IMR-90 (cell line): ENCODE data around the gene EXO1. TPM values are rescaled to one million over a fixed set of nuclear protein-coding genes. Genes with fewer than 3 reads are reported as not detected.

ENCODE experiments used
- ATAC-seq: fragments of 200-7000 bp; cut with Tn5 transposase; 2 replicates; pipeline ENCODE4 v1.9.1; 2020; ENCODE audit warnings: low read depth, mild to moderate bottlenecking, moderate library complexity
- BruUV-seq: library from RNA; stranded (reverse); fragments of 400-500 nt; replicated peaks from 2 replicates; lab custom pipeline; 2021; lab: Mats Ljungman, UMichigan
- CTCF ChIA-PET: fragments of 300-600 bp; formaldehyde crosslinking; extraction: SDS; loops from one replicate; lab custom pipeline; 2021; ENCODE audit warnings: antibody characterized with exemption; lab: Yijun Ruan, JAX
- POLR2A ChIA-PET: fragments of 300-600 bp; sonication (Branson Sonifier 250); formaldehyde crosslinking; loops from one replicate; lab custom pipeline; 2022; ENCODE audit warnings: antibody characterized with exemption; ENCODE audit not compliant: unreplicated experiment; lab: Charles Lee
- DNase-seq: peaks from one replicate; pipeline ENCODE4 v3.0.0; 2013
- H2AFZ ChIP-seq: replicated peaks from 2 replicates; pipeline ENCODE3; 2013; ENCODE audit warnings: low read length, mild to moderate bottlenecking; ENCODE audit not compliant: poor library complexity
- H2AK5ac ChIP-seq: 2 replicates; pipeline ENCODE4 v1.6.1; 2013; ENCODE audit warnings: low read depth, low read length, inconsistent platforms
- H2AK9ac ChIP-seq: replicated peaks from 2 replicates; pipeline ENCODE3; 2013; ENCODE audit warnings: mild to moderate bottlenecking, low read depth, low read length, moderate library complexity; ENCODE audit not compliant: poor library complexity
- H2BK120ac ChIP-seq: 2 replicates; pipeline ENCODE4 v1.6.1; 2013; ENCODE audit warnings: low read depth, low read length, inconsistent platforms
- H2BK15ac ChIP-seq: 3 replicates; pipeline ENCODE4 v1.6.1; 2013; ENCODE audit warnings: low read depth, low read length, inconsistent platforms
- H2BK20ac ChIP-seq: 2 replicates; pipeline ENCODE4 v1.6.1; 2013; ENCODE audit warnings: low read depth, mild to moderate bottlenecking, inconsistent platforms, low read length, moderate library complexity
- H2BK5ac ChIP-seq: 2 replicates; pipeline ENCODE4 v1.6.1; 2013; ENCODE audit warnings: mild to moderate bottlenecking, low read depth, low read length, inconsistent platforms; ENCODE audit not compliant: poor library complexity, severe bottlenecking
- H3K14ac ChIP-seq: replicated peaks from 2 replicates; pipeline ENCODE4 v1.6.1; 2013; ENCODE audit warnings: low read depth, low read length, inconsistent platforms
- H3K18ac ChIP-seq: 2 replicates; pipeline ENCODE4 v1.6.1; 2013; ENCODE audit warnings: low read depth, low read length, control low read depth
- H3K23ac ChIP-seq: 2 replicates; pipeline ENCODE4 v1.6.1; 2013; ENCODE audit warnings: low read depth, low read length, inconsistent platforms
- H3K27ac ChIP-seq: 2 replicates; pipeline ENCODE4 v1.5.1; 2013; ENCODE audit warnings: mild to moderate bottlenecking, control low read depth, low read length; ENCODE audit not compliant: insufficient read depth
- H3K27me3 ChIP-seq: 2 replicates; pipeline ENCODE4 v1.6.1; 2013; ENCODE audit warnings: low read length; ENCODE audit not compliant: control insufficient read depth, insufficient read depth
- H3K36me3 ChIP-seq: 2 replicates; pipeline ENCODE4 v1.6.1; 2013; ENCODE audit warnings: low read length, mixed read lengths; ENCODE audit not compliant: control insufficient read depth, insufficient read depth
- H3K4ac ChIP-seq: 2 replicates; pipeline ENCODE4 v1.6.1; 2013; ENCODE audit warnings: low read depth, low read length, inconsistent platforms
- H3K4me1 ChIP-seq: 2 replicates; pipeline ENCODE4 v1.6.1; 2013; ENCODE audit warnings: low read length, mixed read lengths; ENCODE audit not compliant: control insufficient read depth, insufficient read depth
- H3K4me2 ChIP-seq: 2 replicates; pipeline ENCODE4 v1.6.1; 2013; ENCODE audit warnings: low read depth, mild to moderate bottlenecking, control low read depth, low read length, moderate library complexity
- H3K4me3 ChIP-seq: 2 replicates; pipeline ENCODE4 v1.5.1; 2013; ENCODE audit warnings: low read depth, mild to moderate bottlenecking, control low read depth, low read length, moderate library complexity; ENCODE audit not compliant: insufficient read depth
- H3K56ac ChIP-seq: 2 replicates; pipeline ENCODE4 v1.6.1; 2013; ENCODE audit warnings: low read length, inconsistent platforms; ENCODE audit not compliant: insufficient read depth; ENCODE audit errors: extremely low read depth
- H3K79me1 ChIP-seq, 2 experiments: 2 replicates each; pipeline ENCODE4 v1.6.1; 2013; ENCODE audit warnings: low read length in 2 of 2, inconsistent platforms in 1 of 2, low read depth in 1 of 2
- H3K9ac ChIP-seq: 2 replicates; pipeline ENCODE4 v1.6.1; 2013; ENCODE audit warnings: low read depth, low read length, control low read depth
- H3K9me1 ChIP-seq: 2 replicates; pipeline ENCODE4 v1.6.1; 2013; ENCODE audit warnings: low read length, inconsistent platforms; ENCODE audit not compliant: insufficient read depth
- H3K9me3 ChIP-seq: 2 replicates; pipeline ENCODE4 v1.6.1; 2013; ENCODE audit warnings: low read length; ENCODE audit not compliant: control insufficient read depth, insufficient read depth
- H4K20me1 ChIP-seq: 2 replicates; pipeline ENCODE4 v1.6.1; 2013; ENCODE audit warnings: low read length, inconsistent platforms; ENCODE audit not compliant: insufficient read depth
- H4K5ac ChIP-seq: 2 replicates; pipeline ENCODE4 v1.6.1; 2013; ENCODE audit warnings: mild to moderate bottlenecking, low read depth, low read length, control low read depth
- H4K8ac ChIP-seq, 2 experiments: 2 replicates each; pipeline ENCODE4 v1.6.1; 2013; ENCODE audit warnings: low read depth in 2 of 2, low read length in 2 of 2, control low read depth in 1 of 2, inconsistent platforms in 1 of 2
- H4K91ac ChIP-seq: 2 replicates; pipeline ENCODE4 v1.6.1; 2013; ENCODE audit warnings: low read depth, low read length, inconsistent platforms; ENCODE audit not compliant: insufficient read depth
- BHLHE40 ChIP-seq: fragments of 150-350 bp; IDR thresholded peaks from 2 replicates; pipeline ENCODE4 v1.6.1; 2016; ENCODE audit warnings: mild to moderate bottlenecking, low read depth, low read length
- CEBPB ChIP-seq: IDR thresholded peaks from 2 replicates; pipeline ENCODE4 v1.6.1; 2012; ENCODE audit warnings: low read depth, low read length, improper control_type of control experiment
- CHD1 ChIP-seq: IDR thresholded peaks from 2 replicates; pipeline ENCODE4 v1.6.1; 2012; ENCODE audit warnings: low read depth, low read length, improper control_type of control experiment
- FOS ChIP-seq: fragments of 150-350 bp; IDR thresholded peaks from 2 replicates; pipeline ENCODE4 v1.6.1; 2016; ENCODE audit warnings: low read depth, low read length
- MAFK ChIP-seq: IDR thresholded peaks from 2 replicates; pipeline ENCODE4 v1.6.1; 2012; ENCODE audit warnings: low read depth, low read length, improper control_type of control experiment
- MAZ ChIP-seq: IDR thresholded peaks from 2 replicates; pipeline ENCODE4 v1.6.1; 2012; ENCODE audit warnings: low read depth, mild to moderate bottlenecking, low read length, improper control_type of control experiment, moderate library complexity, borderline replicate concordance
- MXI1 ChIP-seq: IDR thresholded peaks from 2 replicates; pipeline ENCODE4 v1.6.1; 2012; ENCODE audit warnings: low read depth, mild to moderate bottlenecking, low read length, moderate library complexity, borderline replicate concordance
- POLR2A ChIP-seq: IDR thresholded peaks from 2 replicates; pipeline ENCODE4 v1.6.1; 2012; ENCODE audit warnings: mild to moderate bottlenecking, low read depth, low read length
- RAD21 ChIP-seq: IDR thresholded peaks from 2 replicates; pipeline ENCODE4 v1.6.1; 2012; ENCODE audit warnings: low read length, improper control_type of control experiment
- RFX5 ChIP-seq: IDR thresholded peaks from 2 replicates; pipeline ENCODE4 v1.8.0; 2012; ENCODE audit warnings: low read depth, mild to moderate bottlenecking, low read length, moderate library complexity
- USF2 ChIP-seq: fragments of 150-350 bp; IDR thresholded peaks from 2 replicates; pipeline ENCODE4 v1.6.1; 2017; ENCODE audit warnings: mild to moderate bottlenecking, antibody characterized with exemption, low read length, low read depth
- WGBS, 2 experiments: methylation state at CpG; one replicate each; pipeline versions ENCODE4 v1.1.5 to v1.1.7; 2013; ENCODE audit warnings: missing lambda C conversion rate in 2 of 2; ENCODE audit not compliant: insufficient read length in 1 of 2; ENCODE audit errors: extremely low coverage in 2 of 2; 5-methylcytosine and 5-hydroxymethylcytosine counted together
- dilution Hi-C: fragments of 300-500 bp; cut with HindIII; formaldehyde crosslinking; loops from one replicate; pipeline ENCODE4 v1.14.3; 2018; ENCODE audit warnings: low sequenced_read_pairs; ENCODE audit not compliant: unreplicated experiment
- in situ Hi-C: fragments of 300-500 bp; cut with MboI; formaldehyde crosslinking; loops from 3 replicates; pipeline ENCODE4 v1.14.3; 2019; ENCODE audit warnings: low sequenced_read_pairs, inconsistent platforms, mixed read lengths
- intact Hi-C: fragments of 100-400 bp; cut with micrococcal nuclease; formaldehyde crosslinking; loops from 2 replicates; pipeline ENCODE4 v1.10.0; 2022
- polyA plus RNA-seq, 3 experiments: library from polyadenylated mRNA; depleted of rRNA; stranded (reverse); fragments of >200 nt; gene quantifications; 2 replicates each; pipeline ENCODE4 v1.2.3, GENCODE V29; 2012; ENCODE audit warnings: low replicate concordance in 1 of 3
- total RNA-seq: library from RNA; depleted of rRNA; stranded (reverse); fragments of >200 nt; gene quantifications from 2 replicates; pipeline ENCODE4 v1.2.3, GENCODE V29; 2012
- TF ChIP-seq, protein P1 (sequence below): conservative IDR thresholded peaks from 2 replicates; pipeline ENCODE4 v1.5.1; 2012; ENCODE audit warnings: mild to moderate bottlenecking, low read depth, low read length, improper control_type of control experiment

The EXO1 gene
- total and polyA plus RNA-seq, 2 of the 4 experiments (the other 2 are of a cell fraction): 5.1 to 12.9 TPM

- Histone ChIP-seq H3K27me3 (no peaks in the 10 kb centered on the region), H3K4ac (peak overlapping the region; percentile 29; the same call in 1 of the 2 replicates), H3K27ac (no peak overlapping the region; the same call in 1 of the 2 replicates), H3K79me1 (peaks cover 5 to 7% of the 10 kb centered on the region in 2 experiments), H2BK120ac (no peak overlapping the region), H3K23ac (peak overlapping the region; percentile 45; the same call in 1 of the 2 replicates), H3K4me1 (no peaks in the 10 kb centered on the region), H3K4me3 (peak overlapping the region; percentile 80), H3K56ac (0 out of 2 replicates have a peak overlapping the region, but pooled peaks have one; percentile 32), H3K4me2 (peak overlapping the region; percentile 97), H2BK20ac (no peak overlapping the region), H2BK15ac (no peak overlapping the region), H3K9ac (peak overlapping the region; percentile 95), H4K91ac (no peak overlapping the region), H2BK5ac (no peak overlapping the region), H2AK5ac (peak overlapping the region; percentile 29; the same call in 1 of the 2 replicates), H3K14ac (no peak overlapping the region), H2AK9ac (no peak overlapping the region), H2AFZ (peak overlapping the region; percentile 100), H4K5ac (no peak overlapping the region), H4K8ac (no peak overlapping the region; a peak in 1 of 4 replicates), H3K18ac (no peak overlapping the region), H4K20me1 (no peaks in the 10 kb centered on the region), H3K36me3 (no peaks in the 10 kb centered on the region; the same call in 1 of the 2 replicates), H3K9me1 (no peaks in the 10 kb centered on the region; the same call in 1 of the 2 replicates), H3K9me3 (no peaks in the 10 kb centered on the region)
- DNase-seq (no peak), ATAC-seq (no peak)
- TSS peak; percentile 52 for BruUV-seq
- ChIA-PET POLR2A (no interaction called here), CTCF (no interaction called here)
- in situ Hi-C loops: no loop called here
- intact Hi-C loops: no loop called here
- TF ChIP-seq CHD1 (no peak), CEBPB (no peak), MAFK (no peak), RAD21 (no peak), MXI1 (no peak), MAZ (no peak), USF2 (no peak), BHLHE40 (no peak), FOS (no peak), POLR2A (no peak), RFX5 (no peak)
- TF ChIP-seq, protein P1, sequence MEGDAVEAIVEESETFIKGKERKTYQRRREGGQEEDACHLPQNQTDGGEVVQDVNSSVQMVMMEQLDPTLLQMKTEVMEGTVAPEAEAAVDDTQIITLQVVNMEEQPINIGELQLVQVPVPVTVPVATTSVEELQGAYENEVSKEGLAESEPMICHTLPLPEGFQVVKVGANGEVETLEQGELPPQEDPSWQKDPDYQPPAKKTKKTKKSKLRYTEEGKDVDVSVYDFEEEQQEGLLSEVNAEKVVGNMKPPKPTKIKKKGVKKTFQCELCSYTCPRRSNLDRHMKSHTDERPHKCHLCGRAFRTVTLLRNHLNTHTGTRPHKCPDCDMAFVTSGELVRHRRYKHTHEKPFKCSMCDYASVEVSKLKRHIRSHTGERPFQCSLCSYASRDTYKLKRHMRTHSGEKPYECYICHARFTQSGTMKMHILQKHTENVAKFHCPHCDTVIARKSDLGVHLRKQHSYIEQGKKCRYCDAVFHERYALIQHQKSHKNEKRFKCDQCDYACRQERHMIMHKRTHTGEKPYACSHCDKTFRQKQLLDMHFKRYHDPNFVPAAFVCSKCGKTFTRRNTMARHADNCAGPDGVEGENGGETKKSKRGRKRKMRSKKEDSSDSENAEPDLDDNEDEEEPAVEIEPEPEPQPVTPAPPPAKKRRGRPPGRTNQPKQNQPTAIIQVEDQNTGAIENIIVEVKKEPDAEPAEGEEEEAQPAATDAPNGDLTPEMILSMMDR: no peak
- no CpG with 5 or more reads among the region's 13 CpGs for WGBS, 2 experiments
- dilution Hi-C loops: no loop called here
Measured at GRCh38 chr1:241848686-241849344, 811 bp downstream of the EXO1 start.
